Measurements from ENCODE around the gene DBNL.

DBNL gene

GRCh38 chr7:44100458-44101302, 56.2 kb downstream of the DBNL start:
- peak; percentile 66 for DNase-seq (ENCODE audit: low spot score)

GRCh38 chr7:44101303-44101965, 56.9 kb downstream of the DBNL start:
- no peak for DNase-seq (ENCODE audit: low spot score)

- peak; percentile 79 for DNase-seq (ENCODE audit: low spot score)
These were observed 57.7 kb downstream of the DBNL start for GRCh38 chr7:44101966-44102845.

- no peak for DNase-seq (ENCODE audit: low spot score)
These were observed 58.5 kb downstream of the DBNL start for GRCh38 chr7:44102846-44103565.

- DNase-seq (ENCODE audit: low spot score) = no peak
These were observed 59.0 kb downstream of the DBNL start for GRCh38 chr7:44103566-44103922.

- peak; percentile 67 for DNase-seq (ENCODE audit: low spot score)
These were observed 59.7 kb downstream of the DBNL start, which contains the start of gene AEBP1 for GRCh38 chr7:44103923-44104859. Gene AEBP1, plus strand, starts transcription at chr7:44104345. Its CDS starts 321 bp downstream, at chr7:44104666.

GRCh38 chr7:44104860-44105771, 60.6 kb downstream of the DBNL start:
- peak; percentile 70 for DNase-seq (ENCODE audit: low spot score)

GRCh38 chr7:44105832-44106231, 61.3 kb downstream of the DBNL start:
- no peak for DNase-seq (ENCODE audit: low spot score)

- no peak for DNase-seq (ENCODE audit: low spot score)
These were observed 62.0 kb downstream of the DBNL start for GRCh38 chr7:44106311-44107065.

- no peak for DNase-seq (ENCODE audit: low spot score)
These were observed 62.8 kb downstream of the DBNL start for GRCh38 chr7:44107116-44107960.

- no peak for DNase-seq (ENCODE audit: low spot score)
These were observed 63.7 kb downstream of the DBNL start for GRCh38 chr7:44107961-44108767.

- DNase-seq (ENCODE audit: low spot score) = no peak
These were observed 64.6 kb downstream of the DBNL start for GRCh38 chr7:44108768-44109750.

- DNase-seq (ENCODE audit: low spot score) = no peak
These were observed 65.5 kb downstream of the DBNL start for GRCh38 chr7:44109991-44110390.

GRCh38 chr7:44110719-44111635, 66.5 kb downstream of the DBNL start:
- no peak for DNase-seq (ENCODE audit: low spot score)

Data from AG08396 (cell line).